Neural crest cell (in vitro differentiated cells): Measurements from ENCODE around the gene MAGEL2. TPM values are rescaled to one million over a fixed set of nuclear protein-coding genes. Genes with fewer than 3 reads are reported as not detected.

ENCODE experiments used
- DNase-seq: peaks from one replicate; pipeline ENCODE4 v3.0.0; 2021; ENCODE audit warnings: low read depth, mixed read lengths, low spot score
- H3K27ac Mint-ChIP-seq: one replicate; pipeline ENCODE4 v1.8.0; 2021; ENCODE audit warnings: mild to moderate bottlenecking, mixed read lengths; ENCODE audit not compliant: unreplicated experiment
- H3K27me3 Mint-ChIP-seq: 2 replicates; pipeline ENCODE4 v1.8.0; 2021; ENCODE audit warnings: low read depth, mild to moderate bottlenecking, mixed read lengths
- H3K36me3 Mint-ChIP-seq: 2 replicates; pipeline ENCODE4 v1.8.0; 2021; ENCODE audit warnings: low read depth, mild to moderate bottlenecking, mixed read lengths
- H3K4me1 Mint-ChIP-seq: 2 replicates; pipeline ENCODE4 v1.8.0; 2021; ENCODE audit warnings: mixed read lengths
- H3K4me3 Mint-ChIP-seq: one replicate; pipeline ENCODE4 v1.8.0; 2021; ENCODE audit warnings: mild to moderate bottlenecking, mixed read lengths
- H3K9me3 Mint-ChIP-seq: 2 replicates; pipeline ENCODE4 v1.8.0; 2021; ENCODE audit warnings: mixed read lengths
- total RNA-seq: library from RNA; stranded (reverse); gene quantifications from 2 replicates; pipeline ENCODE4 v1.2.1, GENCODE V29; 2021
- TF ChIP-seq, protein P1 (sequence below): fragments of 200-600 bp; sonication (generic); conservative IDR thresholded peaks from 2 replicates; pipeline ENCODE4 v1.5.0; 2021; ENCODE audit warnings: antibody characterized with exemption, mild to moderate bottlenecking

MAGEL2 gene
- total RNA-seq, 1 donor from 2014 or later: 11.9 TPM

DNA sequence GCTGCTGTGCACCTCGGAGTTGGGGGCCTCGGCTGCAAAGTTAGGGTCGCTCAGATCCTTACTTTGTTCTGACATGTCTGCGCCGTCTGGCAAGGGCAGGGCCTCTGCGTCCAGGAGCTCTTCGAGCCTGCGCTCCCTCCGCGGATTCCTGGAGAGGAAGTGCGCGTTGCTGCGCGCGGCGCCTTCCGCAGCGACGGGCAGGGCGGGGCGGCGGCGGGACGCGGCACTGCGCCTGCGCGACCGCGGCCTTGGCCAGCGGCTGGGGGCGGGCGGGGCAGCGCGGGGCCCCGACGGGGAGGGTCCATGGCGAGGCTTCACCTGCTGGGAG is 39.4 kb upstream of the MAGEL2 start, which contains the start of gene NDN:
NDN (minus strand) TSS at position 163 of the 328 bp plus-strand sequence; CDS start at position 75, 88 bp downstream.
- Mint-ChIP-seq H3K27me3 (no peaks in the 10 kb centered on the region), H3K36me3 (peaks cover 6% of the 10 kb centered on the region), H3K4me3 (peak within 1 kb of the TSS; percentile 82), H3K27ac (no peak within 1 kb of the TSS), H3K4me1 (peaks cover 28% of the 10 kb centered on the region), H3K9me3 (no peaks in the 10 kb centered on the region)
- DNase-seq: peak; percentile 50
- TF ChIP-seq, protein P1, sequence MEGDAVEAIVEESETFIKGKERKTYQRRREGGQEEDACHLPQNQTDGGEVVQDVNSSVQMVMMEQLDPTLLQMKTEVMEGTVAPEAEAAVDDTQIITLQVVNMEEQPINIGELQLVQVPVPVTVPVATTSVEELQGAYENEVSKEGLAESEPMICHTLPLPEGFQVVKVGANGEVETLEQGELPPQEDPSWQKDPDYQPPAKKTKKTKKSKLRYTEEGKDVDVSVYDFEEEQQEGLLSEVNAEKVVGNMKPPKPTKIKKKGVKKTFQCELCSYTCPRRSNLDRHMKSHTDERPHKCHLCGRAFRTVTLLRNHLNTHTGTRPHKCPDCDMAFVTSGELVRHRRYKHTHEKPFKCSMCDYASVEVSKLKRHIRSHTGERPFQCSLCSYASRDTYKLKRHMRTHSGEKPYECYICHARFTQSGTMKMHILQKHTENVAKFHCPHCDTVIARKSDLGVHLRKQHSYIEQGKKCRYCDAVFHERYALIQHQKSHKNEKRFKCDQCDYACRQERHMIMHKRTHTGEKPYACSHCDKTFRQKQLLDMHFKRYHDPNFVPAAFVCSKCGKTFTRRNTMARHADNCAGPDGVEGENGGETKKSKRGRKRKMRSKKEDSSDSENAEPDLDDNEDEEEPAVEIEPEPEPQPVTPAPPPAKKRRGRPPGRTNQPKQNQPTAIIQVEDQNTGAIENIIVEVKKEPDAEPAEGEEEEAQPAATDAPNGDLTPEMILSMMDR: no peak

DNA sequence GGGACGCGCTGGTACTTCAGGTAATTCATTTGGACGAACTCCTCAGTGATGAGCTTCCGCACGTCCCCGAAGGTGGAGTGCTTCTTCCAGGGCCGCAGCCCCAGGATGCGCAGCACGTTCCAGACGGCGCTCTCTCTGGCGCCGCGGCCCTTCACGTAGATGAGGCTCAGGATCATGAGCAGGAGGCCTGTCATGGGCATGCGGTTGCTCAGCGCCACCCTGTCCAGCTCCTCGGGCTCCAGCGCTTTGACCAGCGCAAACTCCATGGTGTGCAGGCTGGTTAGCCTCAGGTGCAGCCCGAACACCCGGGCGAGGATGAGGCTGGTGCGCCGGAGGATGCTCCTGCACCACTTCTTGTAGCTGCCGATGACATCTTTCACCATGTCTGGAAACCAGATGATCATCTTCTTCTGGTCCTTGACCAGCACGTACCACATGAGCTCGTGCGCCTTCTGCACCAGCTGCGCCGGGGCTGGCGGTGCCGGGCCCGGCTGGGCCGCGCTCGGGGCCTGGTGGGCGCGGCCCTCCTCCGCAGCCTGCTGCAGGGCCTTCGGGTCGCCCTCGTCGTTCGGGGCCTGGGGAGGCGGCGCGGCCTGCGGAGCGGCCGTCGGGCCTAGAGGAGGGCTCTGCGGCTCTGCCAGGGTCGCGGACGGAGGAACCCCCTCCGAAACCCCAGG is 38.9 kb upstream of the MAGEL2 start:
- peak overlapping the region; percentile 82 for H3K4me3 Mint-ChIP-seq
- H3K27ac Mint-ChIP-seq: no peak overlapping the region
- DNase-seq: no peak
- peaks cover 28% of the 10 kb centered on the region for H3K4me1 Mint-ChIP-seq
- no peaks in the 10 kb centered on the region for H3K27me3 Mint-ChIP-seq
- H3K9me3 Mint-ChIP-seq: no peaks in the 10 kb centered on the region
- TF ChIP-seq, protein P1: no peak
- H3K36me3 Mint-ChIP-seq: peaks cover 6% of the 10 kb centered on the region

DNA sequence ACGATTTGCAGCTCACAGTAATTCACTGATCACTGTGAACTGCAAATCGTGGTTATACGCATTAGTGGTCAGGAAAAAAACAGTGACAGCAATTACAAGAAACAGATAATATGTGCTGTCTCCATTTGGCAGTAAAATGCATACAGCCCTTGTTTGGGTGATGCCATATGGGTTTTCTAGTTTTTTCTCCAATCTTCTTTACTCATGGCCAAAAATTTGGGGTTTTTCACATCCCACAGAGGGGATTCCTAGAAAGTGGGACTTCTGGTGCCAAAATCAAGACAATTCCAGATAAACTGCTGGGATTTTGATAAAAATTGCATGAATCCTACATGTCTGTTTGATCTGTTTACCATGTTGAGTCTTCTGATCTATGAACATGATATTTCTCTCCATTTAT is 23.8 kb upstream of the MAGEL2 start:
- no peaks in the 10 kb centered on the region for H3K4me1 Mint-ChIP-seq
- no peak overlapping the region for H3K27ac Mint-ChIP-seq
- no peak for DNase-seq
- H3K4me3 Mint-ChIP-seq: no peak overlapping the region
- TF ChIP-seq, protein P1: no peak
- no peaks in the 10 kb centered on the region for H3K27me3 Mint-ChIP-seq
- no peaks in the 10 kb centered on the region for H3K9me3 Mint-ChIP-seq
- H3K36me3 Mint-ChIP-seq: no peaks in the 10 kb centered on the region

DNA sequence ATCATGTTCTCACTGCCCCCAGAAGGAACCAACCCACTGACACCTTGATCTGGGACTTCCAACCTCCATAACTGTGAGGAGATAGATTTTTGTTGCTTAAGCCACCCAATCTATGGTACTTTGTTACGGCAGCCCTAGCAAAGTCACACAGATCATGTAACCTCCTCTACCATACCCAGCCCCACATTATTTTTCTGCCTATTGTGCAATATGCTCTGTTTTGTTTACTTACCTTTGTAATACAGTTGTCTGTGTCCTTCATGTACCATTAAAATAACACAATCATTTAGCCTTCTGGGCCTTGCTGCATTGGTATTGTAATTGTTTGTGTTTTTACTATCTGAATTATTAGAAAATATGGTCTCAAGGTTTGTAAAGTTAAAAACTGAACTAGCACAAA is 23.3 kb upstream of the MAGEL2 start:
- no peak overlapping the region for H3K27ac Mint-ChIP-seq
- no peaks in the 10 kb centered on the region for H3K27me3 Mint-ChIP-seq
- no peaks in the 10 kb centered on the region for H3K36me3 Mint-ChIP-seq
- no peak overlapping the region for H3K4me3 Mint-ChIP-seq
- no peak for DNase-seq
- TF ChIP-seq, protein P1: no peak
- H3K9me3 Mint-ChIP-seq: no peaks in the 10 kb centered on the region
- H3K4me1 Mint-ChIP-seq: no peaks in the 10 kb centered on the region

DNA sequence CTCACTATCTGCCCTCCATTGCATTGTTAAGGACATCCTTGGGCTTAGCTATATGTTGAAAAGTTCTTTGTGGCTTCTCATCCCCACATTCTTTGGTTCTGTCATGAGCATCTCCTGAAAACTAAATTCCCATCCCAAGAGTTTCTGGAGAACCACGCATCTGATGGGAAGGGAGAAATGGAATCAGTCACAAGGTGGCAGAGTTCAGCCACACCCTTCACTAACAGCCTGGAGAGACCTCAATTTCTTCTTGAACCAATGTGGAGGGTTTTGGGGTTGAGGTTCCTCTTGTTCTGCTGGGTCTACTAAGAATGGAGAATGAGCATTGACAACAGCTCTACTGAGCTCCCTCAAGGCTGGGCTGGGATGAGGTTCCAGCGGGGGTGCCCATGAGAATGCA is 15.6 kb upstream of the MAGEL2 start:
- H3K4me3 Mint-ChIP-seq: no peak overlapping the region
- no peak for DNase-seq
- TF ChIP-seq, protein P1: no peak
- H3K36me3 Mint-ChIP-seq: no peaks in the 10 kb centered on the region
- H3K27me3 Mint-ChIP-seq: no peaks in the 10 kb centered on the region
- H3K9me3 Mint-ChIP-seq: no peaks in the 10 kb centered on the region
- H3K27ac Mint-ChIP-seq: no peak overlapping the region
- no peaks in the 10 kb centered on the region for H3K4me1 Mint-ChIP-seq
